Measurements from ENCODE around the gene IKZF1. TPM values are rescaled to one million over a fixed set of nuclear protein-coding genes. Genes with fewer than 3 reads are reported as not detected.

The IKZF1 gene
- total RNA-seq, 1 donor from 2014 or later: not detected

DNA sequence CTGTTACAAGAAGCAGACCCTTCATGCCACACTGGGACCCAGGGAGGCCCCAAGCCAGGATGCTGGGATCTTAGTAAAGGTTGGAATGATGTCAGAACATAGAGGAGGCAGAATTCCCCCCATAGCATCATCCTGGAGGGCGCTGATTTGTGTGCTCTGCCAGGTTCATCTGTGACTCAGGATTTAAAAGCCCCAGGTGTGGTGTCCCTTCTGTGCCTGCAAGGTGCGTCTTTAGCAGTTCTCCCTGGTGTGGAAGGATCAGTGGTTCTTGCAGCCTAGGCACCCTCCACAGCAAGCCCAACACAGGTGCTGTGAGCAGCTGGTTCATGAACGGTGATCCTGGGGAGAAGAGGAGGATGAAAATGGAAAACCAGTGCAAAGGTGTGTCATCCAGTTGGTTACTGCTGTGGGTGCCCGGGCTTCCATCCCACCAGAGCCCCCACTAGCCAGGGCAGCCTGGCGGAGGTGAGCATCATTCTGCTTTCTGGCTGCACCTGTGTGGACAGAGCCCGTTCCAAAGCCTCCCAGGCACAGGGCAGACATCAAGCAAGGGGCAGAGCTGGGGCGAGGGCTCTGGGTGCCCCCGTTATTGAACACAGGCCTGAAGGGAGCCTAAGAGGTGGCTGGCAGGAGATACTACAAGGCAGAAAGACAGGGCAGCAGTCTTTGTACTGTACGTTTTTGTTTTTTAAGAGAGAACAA lies 49.5 kb downstream of the IKZF1 start:
- DNase-seq (ENCODE audit: low read depth): no peak

DNA sequence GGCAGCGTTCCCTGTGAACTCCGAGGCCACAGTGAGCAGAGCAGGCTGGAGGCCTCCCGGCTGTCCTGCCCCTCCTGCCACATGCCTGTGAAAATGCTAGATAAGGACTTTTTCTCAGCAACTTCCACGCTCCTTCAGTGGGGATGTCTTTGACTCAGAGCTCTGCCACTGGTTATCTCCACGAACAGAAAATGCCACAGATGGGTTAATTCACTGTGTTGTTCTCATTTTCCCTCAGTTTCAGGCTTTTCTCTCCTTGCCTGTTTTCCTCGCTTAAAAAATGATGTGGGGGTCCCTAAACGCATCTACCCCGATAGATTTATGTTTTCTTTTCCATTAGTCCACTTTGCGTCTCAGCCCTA lies 51.3 kb downstream of the IKZF1 start:
- DNase-seq (ENCODE audit: low read depth): no peak

DNA sequence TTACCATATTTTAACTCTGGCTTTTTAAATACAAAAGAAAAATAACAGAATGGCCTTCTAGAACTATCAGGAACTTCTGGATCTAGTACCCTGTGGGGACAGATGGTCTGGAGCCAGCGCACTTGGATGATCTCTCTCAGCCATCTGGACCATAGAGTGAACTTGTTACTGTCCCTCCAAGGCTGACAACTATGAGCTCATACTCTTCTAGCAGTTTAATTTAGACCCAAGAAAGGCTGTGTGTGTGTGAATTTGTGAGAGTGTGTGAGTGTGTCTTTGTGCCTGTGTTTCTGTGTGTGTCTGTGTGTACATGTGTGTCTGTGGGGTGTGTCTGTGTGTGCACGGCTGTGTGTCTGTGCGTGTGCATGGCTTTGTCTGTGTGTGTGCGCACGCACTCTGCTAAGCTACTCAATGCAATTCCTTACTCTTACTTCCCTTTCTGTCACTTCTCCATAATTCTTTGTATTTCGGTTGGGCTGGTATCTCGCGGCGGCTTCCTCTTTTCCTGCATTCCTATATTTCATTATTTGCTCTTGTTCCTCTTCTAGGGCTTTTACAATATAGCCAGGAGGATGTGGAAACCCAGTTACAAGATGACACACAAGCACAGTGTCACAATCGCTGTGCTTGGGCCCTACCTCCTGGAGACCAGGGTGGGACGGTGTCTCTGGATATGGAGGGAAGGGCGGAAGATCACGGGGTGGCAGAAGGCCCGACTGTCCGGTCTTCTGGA lies 51.9 kb downstream of the IKZF1 start:
- no peak for DNase-seq (ENCODE audit: low read depth)

DNA sequence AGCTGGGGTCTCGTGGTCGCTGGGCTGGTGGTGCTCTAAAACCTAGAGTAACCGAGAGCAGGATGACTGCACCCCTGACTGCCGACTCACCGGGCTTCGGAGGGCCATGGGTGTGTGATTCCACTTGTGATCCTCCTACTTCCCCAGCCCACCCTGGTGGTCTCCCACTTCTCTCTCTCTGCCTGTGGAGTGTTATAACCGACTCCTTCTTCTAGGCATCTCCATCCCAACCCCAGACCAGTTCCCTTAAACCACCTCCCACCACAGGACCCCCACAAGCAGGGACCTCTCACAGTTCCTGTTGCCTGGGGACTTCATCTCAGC lies 52.4 kb downstream of the IKZF1 start:
- no peak for DNase-seq (ENCODE audit: low read depth)

DNA sequence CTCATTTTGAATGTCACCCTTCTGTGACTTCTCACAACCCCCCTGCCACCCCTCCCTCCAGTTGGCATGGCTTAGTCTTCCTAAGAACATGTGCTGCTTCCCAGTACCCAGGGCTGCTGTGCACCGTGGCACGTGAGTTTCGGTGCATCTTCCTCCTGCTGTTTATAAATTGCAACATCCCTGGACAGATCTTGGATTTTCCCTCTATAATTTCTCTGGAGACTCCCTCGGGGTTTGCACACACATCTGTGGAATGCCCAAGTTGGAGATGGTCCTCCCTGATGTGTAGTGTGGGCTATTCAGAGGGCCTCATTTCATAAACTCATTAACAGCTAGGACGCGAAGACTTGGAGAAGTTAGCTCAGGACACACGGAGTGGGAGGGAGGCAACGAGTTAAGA lies 52.9 kb downstream of the IKZF1 start:
- DNase-seq (ENCODE audit: low read depth): no peak

DNA sequence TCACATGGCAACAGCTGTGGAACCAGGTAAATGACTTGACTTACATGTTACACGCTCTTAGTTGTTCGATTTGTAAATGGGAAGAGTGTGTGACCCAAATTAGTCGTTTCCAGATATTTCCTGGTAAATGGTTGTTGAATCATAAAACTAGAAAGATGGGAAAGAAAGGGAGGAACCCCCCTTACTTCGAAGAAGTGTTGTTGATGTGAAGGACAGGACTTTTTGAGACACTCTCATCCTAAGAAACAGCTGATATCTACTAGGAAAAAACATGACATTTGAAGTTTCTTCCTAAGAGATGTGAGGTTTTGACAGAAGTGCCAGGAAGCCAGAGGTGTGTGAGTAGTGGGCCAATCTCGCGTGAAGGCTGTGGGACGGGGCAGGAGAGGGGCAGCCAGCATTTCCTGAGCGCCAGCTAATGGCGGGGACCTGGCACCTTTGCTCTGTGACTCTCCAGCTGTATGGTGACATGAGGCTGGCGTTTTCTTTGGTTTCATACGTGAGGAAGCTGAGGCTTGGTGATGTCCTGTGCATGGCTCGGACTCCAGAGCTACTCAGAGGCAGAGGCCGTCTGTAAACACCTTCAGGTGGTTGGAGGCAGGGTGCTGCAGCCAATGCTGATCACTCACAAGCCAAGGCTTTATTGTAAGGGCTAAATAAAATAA lies 53.7 kb downstream of the IKZF1 start:
- no peak for DNase-seq (ENCODE audit: low read depth)

DNA sequence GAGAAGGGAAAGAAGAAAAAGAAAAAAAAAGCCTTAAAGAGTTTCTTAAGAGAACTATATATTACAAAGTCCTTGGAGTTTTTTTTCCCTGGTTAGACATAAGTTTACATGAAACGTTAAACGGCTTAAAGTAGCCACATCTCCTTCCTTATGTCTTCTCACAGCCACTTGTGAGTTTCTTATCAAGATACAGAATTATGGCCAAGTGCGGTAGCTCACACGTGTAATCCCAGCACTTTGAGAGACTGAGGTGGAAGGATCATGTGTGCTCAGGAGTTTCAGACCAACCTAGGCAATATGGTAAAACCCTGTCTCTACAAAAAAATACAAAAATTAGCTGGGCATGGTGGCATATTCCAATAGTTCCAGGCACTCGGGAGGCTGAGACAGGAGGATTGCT lies 54.3 kb downstream of the IKZF1 start:
- no peak for DNase-seq (ENCODE audit: low read depth)

DNA sequence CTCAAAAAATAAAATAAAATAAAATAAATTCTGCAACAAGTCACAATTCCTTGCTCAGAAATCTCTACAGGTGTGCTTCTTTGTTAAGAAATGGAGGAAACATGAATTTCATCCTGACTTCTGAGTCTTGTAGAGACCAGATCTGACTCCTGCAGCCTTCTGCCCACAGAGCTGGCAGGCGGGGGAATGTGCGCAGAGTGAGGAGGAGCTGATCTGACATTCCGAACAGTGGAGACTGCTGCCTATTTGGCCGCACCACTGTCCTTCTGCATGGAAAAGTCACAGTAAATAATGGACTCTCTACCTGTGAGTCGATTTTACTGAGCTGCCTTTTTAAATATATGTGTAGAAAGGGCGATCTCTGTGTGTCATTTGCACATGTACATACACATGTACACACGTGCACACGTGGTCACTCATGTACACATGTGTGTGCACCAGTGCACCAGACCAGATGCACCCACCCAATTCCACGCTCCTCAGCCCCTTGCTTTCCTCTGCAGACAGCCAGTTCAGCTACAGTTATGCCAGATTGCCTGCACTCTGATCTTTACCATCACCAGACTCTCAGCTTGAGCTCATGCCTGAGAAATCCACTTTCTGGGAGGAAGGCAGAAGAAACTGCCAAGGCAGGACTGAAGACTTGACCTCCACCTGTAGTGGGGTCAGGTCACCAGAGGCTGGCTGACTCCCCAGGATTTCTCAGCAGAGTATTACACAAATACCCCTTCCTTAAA lies 54.9 kb downstream of the IKZF1 start:
- no peak for DNase-seq (ENCODE audit: low read depth)

DNA sequence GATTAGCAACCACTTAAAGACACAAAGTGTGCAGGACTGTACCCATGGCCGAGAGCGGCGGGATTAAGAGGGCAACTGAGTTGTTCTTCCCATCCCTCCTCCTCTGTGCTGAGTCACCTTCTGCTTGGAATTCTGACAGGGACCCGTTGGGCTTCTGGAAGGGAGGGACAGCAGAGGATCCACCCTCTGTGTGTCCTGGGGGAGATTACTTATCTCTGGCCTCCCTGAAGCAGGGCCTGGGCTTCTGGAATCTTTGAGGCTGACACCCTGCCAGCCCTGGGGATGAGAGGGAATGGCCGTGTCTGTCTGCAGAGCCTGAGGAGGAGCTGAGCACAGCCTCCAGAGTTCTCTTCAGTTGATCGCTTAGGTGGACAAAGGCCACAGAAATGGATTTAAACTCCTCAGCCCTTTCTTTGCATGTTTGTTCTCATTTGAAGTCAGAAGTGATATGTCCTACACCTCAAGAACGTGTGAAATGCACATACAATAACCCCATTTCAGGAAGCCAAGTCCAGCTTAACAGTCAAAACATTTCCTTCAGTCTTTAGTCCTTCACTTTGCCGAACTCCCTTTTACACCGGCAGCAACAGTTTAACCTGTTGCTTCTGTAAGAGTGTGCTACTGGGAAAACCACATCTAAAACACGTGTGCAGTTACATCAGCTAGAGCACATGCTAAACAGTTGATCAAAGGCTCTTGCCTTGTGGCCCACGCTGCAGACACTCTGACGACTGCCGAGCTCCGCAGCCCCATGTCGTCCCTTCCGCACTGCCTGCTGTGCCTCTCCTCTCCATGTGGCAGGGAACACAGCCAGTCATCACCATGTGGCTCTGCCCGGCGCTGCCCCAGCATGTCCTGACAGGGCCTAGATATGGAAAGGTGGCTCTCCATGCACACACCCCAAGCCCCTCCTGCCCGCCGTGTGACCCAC lies 55.7 kb downstream of the IKZF1 start:
- no peak for DNase-seq (ENCODE audit: low read depth)

DNA sequence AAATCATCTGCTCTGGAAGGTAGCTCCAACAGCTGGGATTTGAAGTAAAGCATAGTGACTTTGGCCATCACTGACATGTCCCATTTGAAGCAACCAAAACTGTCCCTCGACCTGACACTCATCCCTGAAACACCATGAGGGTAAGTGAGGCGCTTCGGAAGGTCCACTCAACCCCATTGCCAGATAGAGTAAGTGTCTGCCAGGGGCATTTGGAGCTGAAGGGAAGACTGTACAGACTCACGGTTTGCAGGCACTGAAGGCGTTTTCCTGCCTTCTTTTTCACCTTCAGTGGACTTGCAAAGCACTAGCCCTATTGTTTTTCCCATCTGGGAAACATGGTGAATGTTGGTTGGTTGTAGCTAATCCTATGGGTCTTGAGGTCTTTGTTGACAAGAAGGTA lies 57.6 kb downstream of the IKZF1 start:
- no peak for DNase-seq (ENCODE audit: low read depth)

DNA sequence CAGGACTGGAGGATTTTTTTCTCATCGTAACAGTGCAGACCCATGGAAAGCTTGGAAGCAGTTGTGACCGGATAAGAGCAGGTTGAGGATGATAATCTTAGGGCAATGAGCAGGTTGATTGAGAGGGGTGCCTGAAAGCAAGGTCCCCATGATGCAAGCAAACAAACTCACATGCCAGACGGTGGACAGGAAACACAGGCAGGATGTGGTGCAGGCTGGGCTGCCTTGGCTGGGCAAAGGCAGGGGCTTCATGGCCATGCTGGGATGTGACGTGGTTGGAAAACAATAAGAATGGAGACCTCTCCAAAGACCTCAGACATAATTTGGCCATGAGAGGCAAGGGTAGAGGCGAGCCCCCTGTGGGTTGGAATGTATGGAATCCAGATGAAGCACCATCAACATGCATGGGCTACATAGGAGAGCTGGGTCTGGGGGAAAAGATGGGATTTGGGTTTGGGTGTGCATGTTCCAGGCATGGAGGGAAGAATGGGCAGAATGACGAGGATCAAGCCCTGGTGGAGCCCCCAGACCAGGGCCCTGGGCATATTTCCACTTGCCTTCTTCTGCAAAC lies 58.3 kb downstream of the IKZF1 start:
- no peak for DNase-seq (ENCODE audit: low read depth)

DNA sequence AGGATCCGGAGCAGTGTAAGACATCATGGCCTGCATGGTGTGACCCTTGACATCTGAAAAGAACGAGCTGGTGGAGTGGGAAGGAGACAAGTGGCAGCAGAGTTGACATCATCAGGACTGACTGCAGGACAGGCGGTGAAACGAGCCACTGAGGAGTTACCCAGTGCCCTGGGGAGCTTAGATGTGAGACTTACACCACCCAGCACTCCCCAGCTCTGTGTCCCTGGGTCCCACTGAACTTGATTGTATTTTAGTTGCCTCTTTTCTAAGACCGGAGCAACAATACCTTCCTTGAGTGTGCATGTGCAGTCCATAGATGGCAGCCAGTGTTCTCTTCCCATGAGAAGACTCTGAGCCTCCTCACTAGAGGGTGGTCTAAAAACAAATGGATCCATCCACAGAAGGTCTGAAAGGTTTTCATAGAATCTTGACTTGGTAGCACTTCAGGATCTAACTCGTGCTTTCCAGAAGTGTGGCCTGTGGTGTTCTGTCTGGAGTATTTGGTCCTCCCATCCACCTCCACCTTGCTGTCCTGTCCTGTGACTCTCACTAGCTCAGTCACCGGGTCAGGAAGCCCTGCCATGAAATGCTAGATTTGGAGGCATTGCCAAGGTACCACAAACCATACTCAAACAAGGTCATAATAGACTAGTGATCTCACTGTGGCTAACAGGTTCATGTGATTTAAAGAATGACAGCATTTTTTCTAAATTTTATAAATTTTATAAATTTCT lies 59.0 kb downstream of the IKZF1 start:
- no peak for DNase-seq (ENCODE audit: low read depth)

DNA sequence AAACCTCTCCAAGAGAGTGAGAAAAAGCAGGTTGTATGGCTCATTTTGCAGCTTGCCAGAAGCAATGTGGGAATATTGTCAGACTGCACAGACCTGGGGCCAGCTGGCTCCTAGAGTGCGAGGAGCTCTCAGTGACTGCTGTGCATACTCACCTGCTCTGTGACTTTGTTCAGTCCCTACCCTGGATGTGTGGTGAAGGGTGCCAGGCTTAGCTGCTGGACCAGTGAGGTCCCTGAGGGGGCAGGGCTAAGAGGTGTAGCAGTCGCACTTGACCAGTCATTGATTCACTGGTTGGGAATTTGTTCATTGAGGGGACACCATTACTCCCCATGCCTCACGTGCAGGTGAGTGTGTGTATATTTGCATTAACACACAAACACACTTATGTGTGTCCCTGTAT lies 60.1 kb downstream of the IKZF1 start:
- DNase-seq (ENCODE audit: low read depth): no peak

DNA sequence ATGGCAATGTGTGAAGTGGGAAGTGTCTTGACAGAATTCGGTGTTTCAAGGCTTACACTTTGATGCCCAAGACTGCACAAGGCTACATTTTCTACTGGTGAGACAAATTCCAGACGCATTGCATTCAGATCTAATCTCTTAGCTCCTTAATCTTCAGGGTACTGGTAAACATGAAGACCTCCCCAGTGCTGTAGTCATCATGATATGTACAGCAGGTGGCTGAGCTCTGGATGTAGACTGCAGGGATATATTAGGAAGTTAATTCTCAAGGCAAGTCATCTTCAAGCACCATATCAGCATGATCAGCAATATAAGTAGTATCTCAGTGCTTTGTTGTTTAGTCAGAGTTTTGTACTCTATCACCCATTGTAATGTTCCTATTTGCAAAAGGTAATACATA lies 61.8 kb downstream of the IKZF1 start:
- no peak for DNase-seq (ENCODE audit: low read depth)

DNA sequence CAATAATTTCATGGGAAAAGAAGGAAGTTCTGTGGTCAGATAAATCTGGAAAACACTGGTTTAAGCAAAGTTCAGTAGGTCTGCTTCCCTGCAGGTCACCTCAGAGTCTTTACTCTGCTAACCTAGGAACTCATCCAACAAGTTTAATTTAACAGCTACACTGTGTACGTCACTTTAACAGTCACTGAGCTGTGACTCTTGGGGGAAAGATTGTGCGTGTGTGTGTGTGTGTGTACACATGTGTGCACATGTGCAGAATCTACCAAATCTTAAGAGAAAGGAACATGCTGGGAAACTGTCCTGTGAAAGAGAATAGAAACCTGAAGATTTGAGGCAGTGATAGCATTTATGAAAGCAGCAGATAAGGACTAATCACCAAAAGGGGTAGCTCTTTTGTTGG lies 62.6 kb downstream of the IKZF1 start:
- no peak for DNase-seq (ENCODE audit: low read depth)

DNA sequence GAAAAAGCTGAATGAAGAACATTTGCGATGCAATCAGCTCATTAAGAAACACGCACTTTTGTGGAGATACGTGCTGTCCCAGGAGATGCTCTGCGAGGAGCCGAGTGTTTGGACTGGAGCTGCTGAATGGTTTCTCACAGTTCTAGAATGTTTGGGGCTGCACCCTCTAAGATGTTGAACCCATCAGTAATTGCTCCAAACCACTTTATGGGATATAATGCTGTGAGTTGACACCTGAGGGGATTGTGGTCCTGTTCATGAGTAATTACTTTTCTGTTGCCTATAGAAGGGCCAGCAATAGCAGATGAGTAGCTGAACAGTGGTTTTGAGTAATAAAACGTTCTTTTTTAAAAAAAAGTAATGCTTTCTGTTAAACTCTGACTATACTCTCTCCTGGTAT lies 63.1 kb downstream of the IKZF1 start:
- DNase-seq (ENCODE audit: low read depth): no peak

DNA sequence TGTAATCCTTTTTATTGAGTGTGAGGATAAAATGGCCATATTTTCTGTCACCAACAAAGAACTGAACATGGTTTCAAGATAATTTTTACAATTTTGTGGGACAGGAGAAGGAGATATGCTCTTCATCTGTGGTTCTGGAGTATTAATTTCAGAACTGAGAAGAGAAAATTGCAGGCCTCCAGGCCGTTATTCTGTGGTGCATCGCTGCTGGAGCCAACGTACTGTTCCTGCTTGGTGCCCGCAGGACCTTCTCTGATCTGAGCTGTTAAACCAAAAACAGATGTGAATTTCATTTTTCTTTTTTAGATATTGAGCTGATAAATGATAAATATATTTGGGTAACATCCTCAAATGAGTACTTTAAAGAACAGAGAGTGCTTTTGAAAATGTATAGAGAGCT lies 63.9 kb downstream of the IKZF1 start:
- no peak for DNase-seq (ENCODE audit: low read depth)

DNA sequence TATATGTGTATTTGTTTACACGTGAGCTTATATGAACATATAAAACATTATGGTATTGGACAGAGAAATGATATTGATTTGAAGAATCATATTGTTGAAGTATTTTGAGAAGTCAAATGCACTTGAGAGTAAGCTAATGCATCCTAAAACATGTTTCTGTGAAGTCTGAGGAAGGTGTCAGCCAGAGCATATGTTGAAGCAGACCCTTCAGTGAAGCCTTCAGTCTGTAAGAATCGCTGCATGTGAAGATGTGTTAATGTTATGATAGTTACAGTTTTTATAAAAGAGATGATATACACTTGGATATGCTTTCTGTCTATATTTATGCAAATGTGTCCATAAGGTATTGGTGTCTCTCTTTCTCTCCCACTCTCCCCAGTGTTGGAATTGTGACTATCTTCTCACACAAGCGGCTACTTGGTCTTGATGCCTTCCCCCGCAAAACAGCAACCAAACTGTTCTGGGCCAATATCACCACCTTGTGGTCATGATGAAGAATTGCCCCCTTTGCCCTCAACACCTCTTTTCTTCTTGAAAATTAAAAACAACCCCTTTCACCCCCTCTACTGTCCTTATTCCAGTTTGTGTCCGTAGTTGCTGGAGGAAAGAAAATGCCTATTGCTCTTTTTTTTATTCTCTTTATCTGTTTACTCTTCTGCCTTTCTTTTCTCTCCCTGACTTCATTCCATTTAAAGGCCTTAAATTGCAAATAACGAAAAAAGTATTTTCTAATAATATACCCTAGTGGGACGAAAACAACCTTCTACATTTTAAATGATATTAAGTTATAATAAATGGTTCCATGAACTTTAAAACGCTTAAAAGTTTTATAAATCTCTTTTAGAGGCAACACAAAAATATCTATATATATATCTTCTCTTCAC lies 64.9 kb downstream of the IKZF1 start:
- peak; percentile 12 for DNase-seq (ENCODE audit: low read depth)

DNA sequence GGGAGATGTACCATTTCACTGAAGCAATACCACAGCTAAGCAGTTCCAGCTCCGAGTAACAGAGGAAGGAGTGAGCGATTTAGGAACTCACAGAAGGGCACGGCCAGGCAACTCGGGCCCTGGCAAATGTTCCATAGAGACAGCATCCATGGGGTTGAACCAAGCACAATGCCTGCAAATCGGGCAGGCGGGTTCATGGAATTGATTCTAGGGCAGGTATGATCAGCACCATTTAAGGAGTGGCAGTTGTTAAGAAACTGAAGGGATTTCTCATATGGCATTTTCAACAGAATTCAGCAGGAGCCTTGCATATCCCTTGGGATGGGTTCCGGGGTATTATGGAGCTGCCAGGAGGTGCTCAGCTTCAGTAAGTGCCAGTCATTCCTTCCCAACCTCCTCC lies 66.4 kb downstream of the IKZF1 start:
- DNase-seq (ENCODE audit: low read depth): no peak
